SK-N-SH (cell line): ENCODE data around the gene XKR7. TPM values are rescaled to one million over a fixed set of nuclear protein-coding genes. Genes with fewer than 3 reads are reported as not detected.

Experiments
- CTCF ChIA-PET: fragments of 300-600, 350-600 bp; formaldehyde crosslinking; extraction: SDS; loops from one replicate; lab custom pipeline; 2021; lab: Yijun Ruan, JAX
- POLR2A ChIA-PET: fragments of 350-600 bp; sonication (Branson Sonifier 250); formaldehyde crosslinking; extraction: SDS; loops from one replicate; lab custom pipeline; 2020; ENCODE audit warnings: antibody characterized with exemption, inconsistent platforms; lab: Yijun Ruan, JAX
- DNase-seq: peaks from one replicate; pipeline ENCODE4 v3.0.0; 2012
- H2AFZ ChIP-seq: fragments of 200-600 bp; sonication (generic); 2 replicates; pipeline ENCODE4 v1.8.1; 2016; ENCODE audit warnings: antibody characterized with exemption, mild to moderate bottlenecking, low read depth
- H3F3A ChIP-seq: fragments of 200-600 bp; sonication (generic); replicated peaks from 2 replicates; pipeline ENCODE3; 2016; ENCODE audit warnings: antibody characterized with exemption, mild to moderate bottlenecking; ENCODE audit not compliant: insufficient read depth
- H3K27ac ChIP-seq, 2 experiments: fragments of 200-500 bp in 1 of 2; fragments of 200-600 bp in 1 of 2; sonication (Bioruptor generic) in 1 of 2; sonication (generic), shearing (Covaris generic) in 1 of 2; 2 replicates each; pipeline versions ENCODE4 v1.5.1 to v1.6.1; 2014 to 2016; ENCODE audit warnings: low read depth in 2 of 2, inconsistent platforms in 1 of 2, low read length in 1 of 2, mild to moderate bottlenecking in 1 of 2, mixed read lengths in 1 of 2
- H3K27me3 ChIP-seq: fragments of 200-600 bp; sonication (generic), shearing (Covaris generic); 2 replicates; pipeline ENCODE4 v1.6.1; 2016; ENCODE audit warnings: mixed run types; ENCODE audit not compliant: insufficient read depth
- H3K36me3 ChIP-seq, 2 experiments: fragments of 200-500 bp in 1 of 2; fragments of 200-600 bp in 1 of 2; sonication (Bioruptor generic) in 1 of 2; sonication (generic) in 1 of 2; replicated peaks in 1 of 2; 2 replicates each; pipeline versions ENCODE3 to v1.5.1; 2014 to 2016; ENCODE audit warnings: low read length in 1 of 2, mild to moderate bottlenecking in 1 of 2; ENCODE audit not compliant: insufficient read depth in 2 of 2, control insufficient read depth in 1 of 2
- H3K4me1 ChIP-seq, 2 experiments: fragments of 200-500 bp in 1 of 2; fragments of 200-600 bp in 1 of 2; sonication (Bioruptor generic) in 1 of 2; sonication (generic), shearing (Covaris generic) in 1 of 2; 2 replicates each; pipeline versions ENCODE4 v1.5.1 to v1.6.1; 2014 to 2016; ENCODE audit warnings: low read depth in 1 of 2, low read length in 1 of 2, mixed run types in 1 of 2; ENCODE audit not compliant: insufficient read depth in 2 of 2, control insufficient read depth in 1 of 2
- H3K4me2 ChIP-seq: fragments of 200-600 bp; sonication (generic), shearing (Covaris generic); 2 replicates; pipeline ENCODE4 v1.6.1; 2017; ENCODE audit warnings: mixed run types
- H3K4me3 ChIP-seq, 2 experiments: fragments of 200-500 bp in 1 of 2; fragments of 200-600 bp in 1 of 2; sonication (Bioruptor generic) in 1 of 2; sonication (generic), shearing (Covaris generic) in 1 of 2; 2 replicates each; pipeline versions ENCODE4 v1.5.1 to v1.8.1; 2014 to 2016; ENCODE audit warnings: low read depth in 2 of 2, inconsistent platforms in 1 of 2, low read length in 1 of 2, mild to moderate bottlenecking in 1 of 2, mixed read lengths in 1 of 2, moderate library complexity in 1 of 2
- H3K79me2 ChIP-seq: fragments of 200-600 bp; sonication (generic); 2 replicates; pipeline ENCODE4 v1.8.1; 2017; ENCODE audit warnings: mild to moderate bottlenecking; ENCODE audit not compliant: insufficient read depth
- H3K9ac ChIP-seq: fragments of 200-600 bp; sonication (generic); 2 replicates; pipeline ENCODE4 v1.6.1; 2017; ENCODE audit warnings: mixed run types
- H3K9me2 ChIP-seq: fragments of 200-600 bp; sonication (generic); 2 replicates; pipeline ENCODE4 v1.6.1; 2017; ENCODE audit warnings: mixed run types
- H3K9me3 ChIP-seq: fragments of 200-600 bp; sonication (generic); 2 replicates; pipeline ENCODE4 v1.6.1; 2017; ENCODE audit warnings: mixed run types, mild to moderate bottlenecking, moderate library complexity
- H4K20me1 ChIP-seq: fragments of 200-600 bp; sonication (generic); 2 replicates; pipeline ENCODE4 v1.6.1; 2017; ENCODE audit warnings: mild to moderate bottlenecking, mixed run types; ENCODE audit not compliant: insufficient read depth
- EZH2phosphoT487 ChIP-seq: fragments of 200-600 bp; sonication (generic); IDR thresholded peaks from 2 replicates; pipeline ENCODE4 v1.6.1; 2017; ENCODE audit warnings: low read depth, mixed run types, mild to moderate bottlenecking, antibody characterized with exemption, moderate library complexity, borderline replicate concordance
- FOSL2 ChIP-seq: IDR thresholded peaks from 2 replicates; pipeline ENCODE4 v1.4.0; 2012; ENCODE audit warnings: low read depth, mild to moderate bottlenecking, moderate library complexity, borderline replicate concordance
- FOXJ3 ChIP-seq: sonication (generic); formaldehyde crosslinking; IDR thresholded peaks from 2 replicates; pipeline ENCODE4 v1.5.1; 2020; ENCODE audit warnings: mild to moderate bottlenecking, missing genetic modification reagents
- GATA2 ChIP-seq: sonication (generic); formaldehyde crosslinking; IDR thresholded peaks from 2 replicates; pipeline ENCODE4 v1.5.0; 2020; ENCODE audit warnings: mild to moderate bottlenecking, missing genetic modification reagents
- MXI1 ChIP-seq: IDR thresholded peaks from 2 replicates; pipeline ENCODE4 v1.6.1; 2012; ENCODE audit warnings: mild to moderate bottlenecking, low read depth, low read length, improper control_type of control experiment
- NFIC ChIP-seq: IDR thresholded peaks from 2 replicates; pipeline ENCODE4 v1.4.0; 2012; ENCODE audit warnings: borderline replicate concordance
- POLR2AphosphoS5 ChIP-seq: IDR thresholded peaks from 2 replicates; pipeline ENCODE4 v1.6.1; 2012; ENCODE audit warnings: low read depth, low read length
- RAD21 ChIP-seq: IDR thresholded peaks from 2 replicates; pipeline ENCODE4 v1.6.1; 2012; ENCODE audit warnings: mild to moderate bottlenecking, low read length
- RCOR1 ChIP-seq: fragments of 150-350 bp; IDR thresholded peaks from 2 replicates; pipeline ENCODE4 v1.6.1; 2017; ENCODE audit warnings: antibody characterized with exemption, low read length
- RFX5 ChIP-seq: IDR thresholded peaks from 2 replicates; pipeline ENCODE4 v1.6.1; 2012; ENCODE audit warnings: mild to moderate bottlenecking, improper control_type of control experiment, low read length
- RXRA ChIP-seq: IDR thresholded peaks from 2 replicates; pipeline ENCODE4 v1.4.0; 2012; ENCODE audit warnings: low read depth, mild to moderate bottlenecking, borderline replicate concordance
- SIN3A ChIP-seq: IDR thresholded peaks from 2 replicates; pipeline ENCODE4 v1.6.1; 2012; ENCODE audit warnings: low read depth, mild to moderate bottlenecking, low read length, moderate library complexity, borderline replicate concordance
- YY1 ChIP-seq: IDR thresholded peaks from 2 replicates; pipeline ENCODE4 v1.4.0; 2012; ENCODE audit warnings: low read depth, mild to moderate bottlenecking
- WGBS: methylation state at CpG from one replicate; pipeline ENCODE4 v1.1.6; 2017; ENCODE audit warnings: low lambda C conversion rate; 5-methylcytosine and 5-hydroxymethylcytosine counted together
- polyA plus RNA-seq, 3 experiments: library from polyadenylated mRNA; depleted of rRNA; stranded (reverse); fragments of >200 nt; gene quantifications; 2 replicates each; pipeline ENCODE4 v1.2.3, GENCODE V29; 2012
- TF ChIP-seq, protein P1 (sequence below): fragments of 200-600 bp; sonication (generic); IDR thresholded peaks from 2 replicates; pipeline ENCODE4 v1.6.1; 2017; ENCODE audit warnings: antibody characterized with exemption, mild to moderate bottlenecking, moderate library complexity
- TF ChIP-seq, protein P2 (sequence below): IDR thresholded peaks from 2 replicates; pipeline ENCODE4 v1.4.0; 2012; ENCODE audit warnings: low read depth
- TF ChIP-seq, protein P3 (sequence below): IDR thresholded peaks from 2 replicates; pipeline ENCODE4; 2012
- TF ChIP-seq, protein P4 (sequence below): fragments of 150-350 bp; IDR thresholded peaks from 2 replicates; pipeline ENCODE4 v1.6.1; 2016; ENCODE audit warnings: mild to moderate bottlenecking, low read depth, low read length

XKR7 gene
- polyA plus RNA-seq, 1 of the 3 experiments (the other 2 are of a cell fraction), result 0.02 TPM

DNA sequence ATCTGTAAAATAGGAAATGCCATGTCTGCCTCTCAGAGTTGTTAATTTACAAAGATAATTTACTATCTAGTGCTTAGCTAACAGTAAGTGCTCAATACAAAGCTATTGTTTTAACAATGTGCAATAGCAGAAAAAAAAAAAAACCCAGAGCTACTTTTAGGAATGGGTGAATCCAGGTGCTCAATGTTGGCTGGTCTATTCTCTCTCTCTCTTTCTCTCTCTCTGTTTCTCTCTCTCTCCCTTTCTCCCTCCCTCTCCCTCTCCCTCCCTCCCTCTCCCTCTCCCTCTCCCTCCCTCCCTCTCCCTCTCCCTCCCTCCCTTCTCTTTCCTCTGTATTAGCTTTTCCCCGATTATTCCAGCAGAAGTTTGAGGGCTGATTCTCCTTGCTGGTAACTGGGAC lies 30.1 kb upstream of the XKR7 start:
- H3K4me1 ChIP-seq, result no peaks in the 10 kb centered on the region
- no peaks in the 10 kb centered on the region for H3K36me3 ChIP-seq
- H3K9me3 ChIP-seq, result no peaks in the 10 kb centered on the region
- no peaks in the 10 kb centered on the region for H3K9me2 ChIP-seq
- H3K27me3 ChIP-seq, result no peaks in the 10 kb centered on the region
- H4K20me1 ChIP-seq, result no peaks in the 10 kb centered on the region
- 30% methylated on average over 1 of the region's 1 CpG for WGBS
- no peak for TF ChIP-seq FOXJ3
- TF ChIP-seq YY1, result no peak
- TF ChIP-seq, protein P1, sequence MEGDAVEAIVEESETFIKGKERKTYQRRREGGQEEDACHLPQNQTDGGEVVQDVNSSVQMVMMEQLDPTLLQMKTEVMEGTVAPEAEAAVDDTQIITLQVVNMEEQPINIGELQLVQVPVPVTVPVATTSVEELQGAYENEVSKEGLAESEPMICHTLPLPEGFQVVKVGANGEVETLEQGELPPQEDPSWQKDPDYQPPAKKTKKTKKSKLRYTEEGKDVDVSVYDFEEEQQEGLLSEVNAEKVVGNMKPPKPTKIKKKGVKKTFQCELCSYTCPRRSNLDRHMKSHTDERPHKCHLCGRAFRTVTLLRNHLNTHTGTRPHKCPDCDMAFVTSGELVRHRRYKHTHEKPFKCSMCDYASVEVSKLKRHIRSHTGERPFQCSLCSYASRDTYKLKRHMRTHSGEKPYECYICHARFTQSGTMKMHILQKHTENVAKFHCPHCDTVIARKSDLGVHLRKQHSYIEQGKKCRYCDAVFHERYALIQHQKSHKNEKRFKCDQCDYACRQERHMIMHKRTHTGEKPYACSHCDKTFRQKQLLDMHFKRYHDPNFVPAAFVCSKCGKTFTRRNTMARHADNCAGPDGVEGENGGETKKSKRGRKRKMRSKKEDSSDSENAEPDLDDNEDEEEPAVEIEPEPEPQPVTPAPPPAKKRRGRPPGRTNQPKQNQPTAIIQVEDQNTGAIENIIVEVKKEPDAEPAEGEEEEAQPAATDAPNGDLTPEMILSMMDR, result no peak
- TF ChIP-seq, protein P2, sequence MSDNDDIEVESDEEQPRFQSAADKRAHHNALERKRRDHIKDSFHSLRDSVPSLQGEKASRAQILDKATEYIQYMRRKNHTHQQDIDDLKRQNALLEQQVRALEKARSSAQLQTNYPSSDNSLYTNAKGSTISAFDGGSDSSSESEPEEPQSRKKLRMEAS, result no peak
- TF ChIP-seq RCOR1, result no peak
- no peak for TF ChIP-seq EZH2phosphoT487
- no peak for TF ChIP-seq SIN3A
- TF ChIP-seq NFIC, result no peak
- no peak for TF ChIP-seq MXI1
- TF ChIP-seq POLR2AphosphoS5, result no peak
- no peak for TF ChIP-seq RFX5
- TF ChIP-seq RXRA, result no peak
- TF ChIP-seq RAD21, result no peak
- TF ChIP-seq, protein P3, sequence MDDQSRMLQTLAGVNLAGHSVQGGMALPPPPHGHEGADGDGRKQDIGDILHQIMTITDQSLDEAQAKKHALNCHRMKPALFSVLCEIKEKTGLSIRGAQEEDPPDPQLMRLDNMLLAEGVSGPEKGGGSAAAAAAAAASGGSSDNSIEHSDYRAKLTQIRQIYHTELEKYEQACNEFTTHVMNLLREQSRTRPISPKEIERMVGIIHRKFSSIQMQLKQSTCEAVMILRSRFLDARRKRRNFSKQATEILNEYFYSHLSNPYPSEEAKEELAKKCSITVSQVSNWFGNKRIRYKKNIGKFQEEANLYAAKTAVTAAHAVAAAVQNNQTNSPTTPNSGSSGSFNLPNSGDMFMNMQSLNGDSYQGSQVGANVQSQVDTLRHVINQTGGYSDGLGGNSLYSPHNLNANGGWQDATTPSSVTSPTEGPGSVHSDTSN, result no peak
- TF ChIP-seq, protein P4, sequence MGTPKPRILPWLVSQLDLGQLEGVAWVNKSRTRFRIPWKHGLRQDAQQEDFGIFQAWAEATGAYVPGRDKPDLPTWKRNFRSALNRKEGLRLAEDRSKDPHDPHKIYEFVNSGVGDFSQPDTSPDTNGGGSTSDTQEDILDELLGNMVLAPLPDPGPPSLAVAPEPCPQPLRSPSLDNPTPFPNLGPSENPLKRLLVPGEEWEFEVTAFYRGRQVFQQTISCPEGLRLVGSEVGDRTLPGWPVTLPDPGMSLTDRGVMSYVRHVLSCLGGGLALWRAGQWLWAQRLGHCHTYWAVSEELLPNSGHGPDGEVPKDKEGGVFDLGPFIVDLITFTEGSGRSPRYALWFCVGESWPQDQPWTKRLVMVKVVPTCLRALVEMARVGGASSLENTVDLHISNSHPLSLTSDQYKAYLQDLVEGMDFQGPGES, result no peak
- no peak for TF ChIP-seq FOSL2
- TF ChIP-seq GATA2 (CRISPR knock-in tag), result no peak
- ChIA-PET CTCF (interaction anchor here (0.6 to 1.7 kb wide), 7 partner anchors 9 to 181 kb away, joined by 3 to 7 read pairs (median 3); partner anchors contain the start of gene PDRG1), POLR2A (no interaction called here)
- no peak overlapping the region for H3K9ac ChIP-seq
- H3K79me2 ChIP-seq, result no peaks in the 10 kb centered on the region
- H3K27ac ChIP-seq, result no peak overlapping the region
- H2AFZ ChIP-seq, result no peak overlapping the region
- H3K4me3 ChIP-seq, result no peak overlapping the region
- H3K4me2 ChIP-seq, result no peak overlapping the region
- no peak for DNase-seq
- no peaks in the 10 kb centered on the region for H3F3A ChIP-seq
